GM23338 (cell line): ENCODE results near the gene BCOR. TPM values are rescaled to one million over a fixed set of nuclear protein-coding genes. Genes with fewer than 3 reads are reported as not detected.

Experiments used
- ATAC-seq: fragments of 200-7000 bp; cut with Tn5 transposase; 3 replicates; pipeline ENCODE4 v1.9.1; 2020
- DNase-seq: peaks from one replicate; pipeline ENCODE4 v3.0.0-alpha.2; 2015; ENCODE audit warnings: low spot score
- H2AFZ ChIP-seq: fragments of 200-600 bp; sonication (generic); 2 replicates; pipeline ENCODE4 v1.8.0; 2016; ENCODE audit warnings: antibody characterized with exemption, mild to moderate bottlenecking, moderate library complexity
- H3F3A ChIP-seq: fragments of 200-600 bp; sonication (generic); replicated peaks from 2 replicates; pipeline ENCODE4 v1.8.0; 2017; ENCODE audit warnings: antibody characterized with exemption, mixed run types, low read depth
- H3K27ac ChIP-seq: fragments of 200-600 bp; sonication (generic); 2 replicates; pipeline ENCODE4 v1.6.1; 2016; ENCODE audit warnings: low read depth
- H3K27me3 ChIP-seq: fragments of 200-600 bp; sonication (generic); 2 replicates; pipeline ENCODE4 v1.8.0; 2016; ENCODE audit warnings: mild to moderate bottlenecking, mixed run types, moderate library complexity; ENCODE audit not compliant: insufficient read depth
- H3K36me3 ChIP-seq: fragments of 200-600 bp; sonication (generic); 2 replicates; pipeline ENCODE4 v1.8.0; 2016; ENCODE audit warnings: mild to moderate bottlenecking; ENCODE audit not compliant: insufficient read depth
- H3K4me1 ChIP-seq: fragments of 200-600 bp; sonication (generic); 2 replicates; pipeline ENCODE4 v1.8.0; 2016; ENCODE audit warnings: mild to moderate bottlenecking, moderate library complexity; ENCODE audit not compliant: insufficient read depth
- H3K4me2 ChIP-seq: fragments of 200-600 bp; sonication (generic); 2 replicates; pipeline ENCODE4 v1.7.1; 2017; ENCODE audit warnings: mixed run types
- H3K4me3 ChIP-seq: fragments of 200-600 bp; sonication (generic); 2 replicates; pipeline ENCODE4 v1.6.1; 2016; ENCODE audit warnings: mixed run types
- H3K79me2 ChIP-seq: fragments of 200-600 bp; sonication (generic); replicated peaks from 2 replicates; pipeline ENCODE4 v1.8.0; 2017; ENCODE audit warnings: mild to moderate bottlenecking; ENCODE audit not compliant: insufficient read depth
- H3K9me2 ChIP-seq: fragments of 200-600 bp; sonication (generic); 2 replicates; pipeline ENCODE4 v1.8.0; 2017; ENCODE audit not compliant: insufficient read depth
- H4K20me1 ChIP-seq: fragments of 200-600 bp; sonication (generic); replicated peaks from 2 replicates; pipeline ENCODE4 v1.8.0; 2017; ENCODE audit warnings: mild to moderate bottlenecking; ENCODE audit not compliant: insufficient read depth
- H3K27ac Mint-ChIP-seq: 2 replicates; pipeline ENCODE4 v1.8.0; 2020; ENCODE audit warnings: inconsistent platforms, mild to moderate bottlenecking, moderate library complexity, mixed read lengths
- H3K27me3 Mint-ChIP-seq: 3 replicates; pipeline ENCODE4 v1.8.0; 2022; ENCODE audit warnings: low read depth, mild to moderate bottlenecking, moderate library complexity, mixed read lengths, inconsistent platforms; ENCODE audit not compliant: insufficient read depth, poor library complexity
- H3K36me3 Mint-ChIP-seq: 3 replicates; pipeline ENCODE4 v1.8.0; 2021; ENCODE audit warnings: low read depth, mild to moderate bottlenecking, inconsistent platforms, moderate library complexity, mixed read lengths
- H3K4me1 Mint-ChIP-seq: 3 replicates; pipeline ENCODE4 v1.8.0; 2020; ENCODE audit warnings: mild to moderate bottlenecking, inconsistent platforms, mixed read lengths
- H3K4me3 Mint-ChIP-seq: 3 replicates; pipeline ENCODE4 v1.8.0; 2021; ENCODE audit warnings: moderate library complexity, mild to moderate bottlenecking, inconsistent platforms, mixed read lengths
- H3K9me3 Mint-ChIP-seq: 3 replicates; pipeline ENCODE4 v1.8.0; 2020; ENCODE audit warnings: moderate library complexity, mild to moderate bottlenecking, inconsistent platforms, mixed read lengths
- CREB1 ChIP-seq: fragments of 250-450 bp; sonication (Bioruptor Pico); IDR thresholded peaks from 2 replicates; pipeline ENCODE4 v1.5.0; 2020; ENCODE audit warnings: low read depth, mild to moderate bottlenecking, moderate library complexity
- CTCF ChIP-seq, 2 experiments: fragments of 200-600 bp in 1 of 2; sonication (generic) in 1 of 2; conservative IDR thresholded peaks; 2 replicates each; pipeline versions ENCODE4 v1.5.1 to v1.6.1; 2016 to 2017; ENCODE audit warnings: antibody characterized with exemption in 2 of 2, low read depth in 2 of 2, mild to moderate bottlenecking in 2 of 2, moderate library complexity in 1 of 2
- ETS1 ChIP-seq: IDR thresholded peaks from 2 replicates; pipeline ENCODE4 v1.6.1; 2016; ENCODE audit warnings: antibody characterized with exemption
- EZH2 ChIP-seq: fragments of 200-600 bp; sonication (generic); IDR thresholded peaks from one replicate; pipeline ENCODE4 v1.8.0; 2017; ENCODE audit warnings: antibody characterized with exemption, mild to moderate bottlenecking, low read depth; ENCODE audit not compliant: unreplicated experiment
- EZH2phosphoT487 ChIP-seq: fragments of 200-600 bp; sonication (generic); IDR thresholded peaks from one replicate; pipeline ENCODE4 v1.8.1; 2018; ENCODE audit warnings: antibody characterized with exemption; ENCODE audit not compliant: unreplicated experiment
- JUNB ChIP-seq: IDR thresholded peaks from one replicate; pipeline ENCODE4 v1.6.1; 2016; ENCODE audit warnings: antibody characterized with exemption; ENCODE audit not compliant: unreplicated experiment
- NANOG ChIP-seq: IDR thresholded peaks from 2 replicates; pipeline ENCODE4 v1.6.1; 2016; ENCODE audit warnings: antibody characterized with exemption, borderline replicate concordance
- POLR2AphosphoS5 ChIP-seq: IDR thresholded peaks from 2 replicates; pipeline ENCODE4 v1.6.1; 2016; ENCODE audit warnings: antibody characterized with exemption, low read depth
- REST ChIP-seq: IDR thresholded peaks from one replicate; pipeline ENCODE4 v1.6.1; 2018; ENCODE audit warnings: antibody characterized with exemption; ENCODE audit not compliant: unreplicated experiment
- STAT1 ChIP-seq: IDR thresholded peaks from one replicate; pipeline ENCODE4 v1.6.1; 2016; ENCODE audit warnings: antibody characterized with exemption; ENCODE audit not compliant: unreplicated experiment
- ZNF114 ChIP-seq: fragments of 250-450 bp; sonication (Bioruptor Pico); IDR thresholded peaks from 2 replicates; pipeline ENCODE4 v1.5.0; 2020; ENCODE audit warnings: mild to moderate bottlenecking, moderate library complexity
- ZNF331 ChIP-seq: fragments of 250-450 bp; sonication (Bioruptor Pico); IDR thresholded peaks from 2 replicates; pipeline ENCODE4 v1.5.0; 2020; ENCODE audit warnings: low read depth, mild to moderate bottlenecking, moderate library complexity
- polyA plus RNA-seq: library from polyadenylated mRNA; unstranded; fragments of >200 nt; fragmentation: Nextera tagmentation; extraction: Ambion mirVana; gene quantifications from 2 replicates; pipeline ENCODE4 v1.2.1, GENCODE V29; 2016
- total RNA-seq: library from RNA; depleted of rRNA; stranded (reverse); fragments of >200 nt; shearing (Covaris generic); gene quantifications from 2 replicates; pipeline ENCODE4 v1.2.3, GENCODE V29; 2014
- TF ChIP-seq, protein P1 (sequence below): fragments of 250-450 bp; sonication (Bioruptor Pico); IDR thresholded peaks from 2 replicates; pipeline ENCODE4 v1.5.0; 2020; ENCODE audit warnings: mild to moderate bottlenecking, moderate library complexity

Gene BCOR
- total and polyA plus RNA-seq, 2 experiments from 2014 or later = 25.5 to 60.8 TPM

GRCh38 chrX:40097141-40097503, 636 bp downstream of the BCOR start:
- TF ChIP-seq CREB1 (CRISPR knock-in tag) (no peak), REST (no peak), EZH2 (no peak), ZNF331 (CRISPR knock-in tag) (no peak), ETS1 (no peak), JUNB (no peak), NANOG (no peak), EZH2phosphoT487 (no peak), CTCF (conservative IDR thresholded peaks at IDR 0.05; ENCODE audit: low read depth in 2 of 2) (no peak), POLR2AphosphoS5 (no peak), ZNF114 (CRISPR knock-in tag) (no peak), STAT1 (no peak)
- TF ChIP-seq, protein P1, sequence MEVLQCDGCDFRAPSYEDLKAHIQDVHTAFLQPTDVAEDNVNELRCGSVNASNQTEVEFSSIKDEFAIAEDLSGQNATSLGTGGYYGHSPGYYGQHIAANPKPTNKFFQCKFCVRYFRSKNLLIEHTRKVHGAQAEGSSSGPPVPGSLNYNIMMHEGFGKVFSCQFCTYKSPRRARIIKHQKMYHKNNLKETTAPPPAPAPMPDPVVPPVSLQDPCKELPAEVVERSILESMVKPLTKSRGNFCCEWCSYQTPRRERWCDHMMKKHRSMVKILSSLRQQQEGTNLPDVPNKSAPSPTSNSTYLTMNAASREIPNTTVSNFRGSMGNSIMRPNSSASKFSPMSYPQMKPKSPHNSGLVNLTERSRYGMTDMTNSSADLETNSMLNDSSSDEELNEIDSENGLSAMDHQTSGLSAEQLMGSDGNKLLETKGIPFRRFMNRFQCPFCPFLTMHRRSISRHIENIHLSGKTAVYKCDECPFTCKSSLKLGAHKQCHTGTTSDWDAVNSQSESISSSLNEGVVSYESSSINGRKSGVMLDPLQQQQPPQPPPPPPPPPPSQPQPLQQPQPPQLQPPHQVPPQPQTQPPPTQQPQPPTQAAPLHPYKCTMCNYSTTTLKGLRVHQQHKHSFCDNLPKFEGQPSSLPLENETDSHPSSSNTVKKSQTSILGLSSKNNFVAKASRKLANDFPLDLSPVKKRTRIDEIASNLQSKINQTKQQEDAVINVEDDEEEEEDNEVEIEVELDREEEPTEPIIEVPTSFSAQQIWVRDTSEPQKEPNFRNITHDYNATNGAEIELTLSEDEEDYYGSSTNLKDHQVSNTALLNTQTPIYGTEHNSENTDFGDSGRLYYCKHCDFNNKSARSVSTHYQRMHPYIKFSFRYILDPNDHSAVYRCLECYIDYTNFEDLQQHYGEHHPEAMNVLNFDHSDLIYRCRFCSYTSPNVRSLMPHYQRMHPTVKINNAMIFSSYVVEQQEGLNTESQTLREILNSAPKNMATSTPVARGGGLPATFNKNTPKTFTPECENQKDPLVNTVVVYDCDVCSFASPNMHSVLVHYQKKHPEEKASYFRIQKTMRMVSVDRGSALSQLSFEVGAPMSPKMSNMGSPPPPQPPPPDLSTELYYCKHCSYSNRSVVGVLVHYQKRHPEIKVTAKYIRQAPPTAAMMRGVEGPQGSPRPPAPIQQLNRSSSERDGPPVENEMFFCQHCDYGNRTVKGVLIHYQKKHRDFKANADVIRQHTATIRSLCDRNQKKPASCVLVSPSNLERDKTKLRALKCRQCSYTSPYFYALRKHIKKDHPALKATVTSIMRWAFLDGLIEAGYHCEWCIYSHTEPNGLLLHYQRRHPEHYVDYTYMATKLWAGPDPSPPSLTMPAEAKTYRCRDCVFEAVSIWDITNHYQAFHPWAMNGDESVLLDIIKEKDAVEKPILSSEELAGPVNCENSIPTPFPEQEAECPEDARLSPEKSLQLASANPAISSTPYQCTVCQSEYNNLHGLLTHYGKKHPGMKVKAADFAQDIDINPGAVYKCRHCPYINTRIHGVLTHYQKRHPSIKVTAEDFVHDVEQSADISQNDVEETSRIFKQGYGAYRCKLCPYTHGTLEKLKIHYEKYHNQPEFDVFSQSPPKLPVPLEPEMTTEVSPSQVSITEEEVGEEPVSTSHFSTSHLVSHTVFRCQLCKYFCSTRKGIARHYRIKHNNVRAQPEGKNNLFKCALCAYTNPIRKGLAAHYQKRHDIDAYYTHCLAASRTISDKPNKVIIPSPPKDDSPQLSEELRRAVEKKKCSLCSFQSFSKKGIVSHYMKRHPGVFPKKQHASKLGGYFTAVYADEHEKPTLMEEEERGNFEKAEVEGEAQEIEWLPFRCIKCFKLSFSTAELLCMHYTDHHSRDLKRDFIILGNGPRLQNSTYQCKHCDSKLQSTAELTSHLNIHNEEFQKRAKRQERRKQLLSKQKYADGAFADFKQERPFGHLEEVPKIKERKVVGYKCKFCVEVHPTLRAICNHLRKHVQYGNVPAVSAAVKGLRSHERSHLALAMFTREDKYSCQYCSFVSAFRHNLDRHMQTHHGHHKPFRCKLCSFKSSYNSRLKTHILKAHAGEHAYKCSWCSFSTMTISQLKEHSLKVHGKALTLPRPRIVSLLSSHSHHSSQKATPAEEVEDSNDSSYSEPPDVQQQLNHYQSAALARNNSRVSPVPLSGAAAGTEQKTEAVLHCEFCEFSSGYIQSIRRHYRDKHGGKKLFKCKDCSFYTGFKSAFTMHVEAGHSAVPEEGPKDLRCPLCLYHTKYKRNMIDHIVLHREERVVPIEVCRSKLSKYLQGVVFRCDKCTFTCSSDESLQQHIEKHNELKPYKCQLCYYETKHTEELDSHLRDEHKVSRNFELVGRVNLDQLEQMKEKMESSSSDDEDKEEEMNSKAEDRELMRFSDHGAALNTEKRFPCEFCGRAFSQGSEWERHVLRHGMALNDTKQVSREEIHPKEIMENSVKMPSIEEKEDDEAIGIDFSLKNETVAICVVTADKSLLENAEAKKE (CRISPR knock-in tag) = no peak
- Mint-ChIP-seq H3K27ac (no peak overlapping the region), H3K4me1 (peaks cover 17% of the 10 kb centered on the region), H3K4me3 (peak overlapping the region; percentile 93; the same call in 2 of the 3 replicates), H3K36me3 (peaks cover 5% of the 10 kb centered on the region; the same call in 2 of the 3 replicates), H3K27me3 (peaks cover 31% of the 10 kb centered on the region), H3K9me3 (no peaks in the 10 kb centered on the region)
- no peak for DNase-seq
- H2AFZ ChIP-seq = no peak overlapping the region
- peaks cover 41% of the 10 kb centered on the region for H3K79me2 ChIP-seq
- peak overlapping the region; percentile 55; the same call in 1 of the 2 replicates for H3K4me3 ChIP-seq
- H3F3A ChIP-seq = 0 out of 2 replicates have a peak, but pooled peaks cover 4% of the 10 kb centered on the region
- ATAC-seq = no peak
- H3K9me2 ChIP-seq = no peaks in the 10 kb centered on the region
- H3K27me3 ChIP-seq = peaks cover 35% of the 10 kb centered on the region
- no peak overlapping the region for H3K27ac ChIP-seq
- no peaks in the 10 kb centered on the region for H4K20me1 ChIP-seq
- no peaks in the 10 kb centered on the region for H3K36me3 ChIP-seq
- H3K4me2 ChIP-seq = no peak overlapping the region
- H3K4me1 ChIP-seq = peaks cover 25% of the 10 kb centered on the region; the same call in 1 of the 2 replicates
